Natural killer cell (primary cell): Measurements from ENCODE around the gene AGBL4. TPM values are rescaled to one million over a fixed set of nuclear protein-coding genes. Genes with fewer than 3 reads are reported as not detected.

Experiments
- ATAC-seq, 3 donors: fragments of 150-1000 bp in 2 of 3; fragments of 200-7000 bp in 1 of 3; cut with Tn5 transposase; 1 replicate in 1 of 3; 2 replicates in 2 of 3; pipeline ENCODE4 v1.10.0; 2021; ENCODE audit warnings: mild to moderate bottlenecking in 2 of 3, moderate library complexity in 2 of 3
- DNase-seq, 2 donors: peaks; one replicate each; pipeline versions ENCODE4 v3.0.0 to v3.0.0-alpha.2; 2013 to 2021; ENCODE audit warnings: mixed read lengths in 1 of 2
- H3K27ac ChIP-seq: one replicate; pipeline ENCODE4 v1.5.1; 2013; ENCODE audit warnings: mild to moderate bottlenecking, low read length
- H3K27me3 ChIP-seq: one replicate; pipeline ENCODE4 v1.6.1; 2013; ENCODE audit warnings: low read length; ENCODE audit not compliant: control insufficient read depth, insufficient read depth
- H3K36me3 ChIP-seq: one replicate; pipeline ENCODE4 v1.6.1; 2013; ENCODE audit warnings: low read length; ENCODE audit not compliant: control insufficient read depth, insufficient read depth
- H3K4me1 ChIP-seq: one replicate; pipeline ENCODE4 v1.6.1; 2013; ENCODE audit warnings: low read length; ENCODE audit not compliant: control insufficient read depth, insufficient read depth
- H3K4me3 ChIP-seq: one replicate; pipeline ENCODE4 v1.5.1; 2013; ENCODE audit warnings: low read length
- H3K9me3 ChIP-seq: one replicate; pipeline ENCODE4 v1.6.1; 2013; ENCODE audit warnings: low read length; ENCODE audit not compliant: control insufficient read depth, insufficient read depth
- H3K27ac Mint-ChIP-seq, 2 donors: one replicate each; pipeline ENCODE4 v1.8.0; 2022; ENCODE audit warnings: mild to moderate bottlenecking in 2 of 2, mixed read lengths in 2 of 2, moderate library complexity in 1 of 2
- H3K27me3 Mint-ChIP-seq, 2 donors: one replicate each; pipeline ENCODE4 v1.8.0; 2022; ENCODE audit warnings: low read depth in 2 of 2, mixed read lengths in 2 of 2
- H3K36me3 Mint-ChIP-seq: one replicate; pipeline ENCODE4 v1.8.0; 2022; ENCODE audit warnings: mixed read lengths
- H3K4me1 Mint-ChIP-seq, 2 donors: one replicate each; pipeline ENCODE4 v1.8.0; 2022; ENCODE audit warnings: mixed read lengths in 2 of 2
- H3K4me3 Mint-ChIP-seq: one replicate; pipeline ENCODE4 v1.8.0; 2022; ENCODE audit warnings: mild to moderate bottlenecking, moderate library complexity, mixed read lengths
- H3K9me3 Mint-ChIP-seq, 2 donors: one replicate each; pipeline ENCODE4 v1.8.0; 2022; ENCODE audit warnings: mixed read lengths in 2 of 2
- CTCF ChIP-seq: fragments of 200-600 bp; IDR thresholded peaks from one replicate; pipeline ENCODE4 v1.8.0; 2022; ENCODE audit warnings: antibody characterized with exemption
- WGBS: methylation state at CpG from one replicate; pipeline ENCODE4 v1.1.7; 2013; ENCODE audit warnings: missing lambda C conversion rate; ENCODE audit not compliant: insufficient coverage; 5-methylcytosine and 5-hydroxymethylcytosine counted together
- intact Hi-C: fragments of 100-400 bp; cut with micrococcal nuclease; formaldehyde crosslinking; loops from one replicate; pipeline ENCODE4 v1.14.2; 2022
- total RNA-seq, 4 donors: library from RNA; stranded (reverse); fragments of 120-200 nt in 1 of 4; gene quantifications; one replicate each; pipeline versions ENCODE4 v1.2.3 to v1.2.4, GENCODE V29; 2013 to 2022

Gene AGBL4
- total RNA-seq, 3 donors from 2014 or later (not counting 1 experiment from before 2014, with no cell fraction given) = not detected

GRCh38 chr1:49606082-49606481 lies 417.7 kb downstream of the AGBL4 start:
- intact Hi-C loops = no loop called here
- 97% methylated on average over 3 of the region's 5 CpGs for WGBS
- Histone ChIP-seq H3K27ac (no peak overlapping the region), H3K9me3 (no peaks in the 10 kb centered on the region), H3K4me3 (no peak overlapping the region), H3K4me1 (no peaks in the 10 kb centered on the region), H3K36me3 (no peaks in the 10 kb centered on the region), H3K27me3 (no peaks in the 10 kb centered on the region)
- DNase-seq (no peak), ATAC-seq (no peak)
- Mint-ChIP-seq H3K9me3 (peaks cover 10 to 18% of the 10 kb centered on the region in 2 donors), H3K27me3 (no peaks in the 10 kb centered on the region), H3K36me3 (no peaks in the 10 kb centered on the region), H3K4me1 (no peaks in the 10 kb centered on the region), H3K27ac (no peak overlapping the region), H3K4me3 (no peak overlapping the region)
- TF ChIP-seq CTCF = no peak

GRCh38 chr1:49597436-49597835 lies 426.3 kb downstream of the AGBL4 start:
- Mint-ChIP-seq H3K27me3 (no peaks in the 10 kb centered on the region), H3K36me3 (no peaks in the 10 kb centered on the region), H3K9me3 (peaks cover 14 to 19% of the 10 kb centered on the region in 2 donors), H3K4me3 (no peak overlapping the region), H3K4me1 (no peaks in the 10 kb centered on the region), H3K27ac (no peak overlapping the region)
- H3K36me3 ChIP-seq = no peaks in the 10 kb centered on the region
- H3K4me3 ChIP-seq = no peak overlapping the region
- intact Hi-C loops = no loop called here
- TF ChIP-seq CTCF = no peak
- DNase-seq = no peak
- ATAC-seq = no peak
- no peaks in the 10 kb centered on the region for H3K9me3 ChIP-seq
- no peaks in the 10 kb centered on the region for H3K4me1 ChIP-seq
- H3K27ac ChIP-seq = no peak overlapping the region
- H3K27me3 ChIP-seq = no peaks in the 10 kb centered on the region

GRCh38 chr1:49576327-49576901 lies 447.3 kb downstream of the AGBL4 start:
- no peak for ATAC-seq
- 68% methylated on average over 3 of the region's 3 CpGs for WGBS
- Histone ChIP-seq H3K4me1 (no peaks in the 10 kb centered on the region), H3K27ac (no peak overlapping the region), H3K9me3 (peaks cover 3% of the 10 kb centered on the region), H3K27me3 (no peaks in the 10 kb centered on the region), H3K4me3 (no peak overlapping the region), H3K36me3 (no peaks in the 10 kb centered on the region)
- H3K27ac Mint-ChIP-seq = no peak overlapping the region
- H3K36me3 Mint-ChIP-seq = peaks cover 4% of the 10 kb centered on the region
- no peaks in the 10 kb centered on the region for H3K27me3 Mint-ChIP-seq
- H3K4me1 Mint-ChIP-seq = no peaks in the 10 kb centered on the region
- TF ChIP-seq CTCF = no peak
- H3K9me3 Mint-ChIP-seq = peaks cover 15 to 19% of the 10 kb centered on the region in 2 donors
- DNase-seq = no peak
- no peak overlapping the region for H3K4me3 Mint-ChIP-seq
- intact Hi-C loops = no loop called here

GRCh38 chr1:49556676-49557234 lies 467.0 kb downstream of the AGBL4 start:
- Mint-ChIP-seq H3K4me1 (no peaks in the 10 kb centered on the region), H3K27ac (no peak overlapping the region), H3K27me3 (no peaks in the 10 kb centered on the region), H3K4me3 (no peak overlapping the region), H3K9me3 (peaks cover 5 to 17% of the 10 kb centered on the region in 2 donors), H3K36me3 (no peaks in the 10 kb centered on the region)
- Histone ChIP-seq H3K4me3 (no peak overlapping the region), H3K4me1 (no peaks in the 10 kb centered on the region), H3K27me3 (no peaks in the 10 kb centered on the region), H3K9me3 (peaks cover 3% of the 10 kb centered on the region), H3K27ac (no peak overlapping the region), H3K36me3 (no peaks in the 10 kb centered on the region)
- no peak for TF ChIP-seq CTCF
- DNase-seq = no peak
- 93% methylated on average over 30 of the region's 30 CpGs for WGBS
- no peak for ATAC-seq
- intact Hi-C loops = no loop called here
